ENCODE results near the gene PRDX6.
"Not testable (repeated sequence)": the region's sequence is repeated elsewhere in the genome, so short reads cannot be mapped to it uniquely, and the experiment has no call there.

- TF ChIP-seq, protein P1, sequence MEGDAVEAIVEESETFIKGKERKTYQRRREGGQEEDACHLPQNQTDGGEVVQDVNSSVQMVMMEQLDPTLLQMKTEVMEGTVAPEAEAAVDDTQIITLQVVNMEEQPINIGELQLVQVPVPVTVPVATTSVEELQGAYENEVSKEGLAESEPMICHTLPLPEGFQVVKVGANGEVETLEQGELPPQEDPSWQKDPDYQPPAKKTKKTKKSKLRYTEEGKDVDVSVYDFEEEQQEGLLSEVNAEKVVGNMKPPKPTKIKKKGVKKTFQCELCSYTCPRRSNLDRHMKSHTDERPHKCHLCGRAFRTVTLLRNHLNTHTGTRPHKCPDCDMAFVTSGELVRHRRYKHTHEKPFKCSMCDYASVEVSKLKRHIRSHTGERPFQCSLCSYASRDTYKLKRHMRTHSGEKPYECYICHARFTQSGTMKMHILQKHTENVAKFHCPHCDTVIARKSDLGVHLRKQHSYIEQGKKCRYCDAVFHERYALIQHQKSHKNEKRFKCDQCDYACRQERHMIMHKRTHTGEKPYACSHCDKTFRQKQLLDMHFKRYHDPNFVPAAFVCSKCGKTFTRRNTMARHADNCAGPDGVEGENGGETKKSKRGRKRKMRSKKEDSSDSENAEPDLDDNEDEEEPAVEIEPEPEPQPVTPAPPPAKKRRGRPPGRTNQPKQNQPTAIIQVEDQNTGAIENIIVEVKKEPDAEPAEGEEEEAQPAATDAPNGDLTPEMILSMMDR (IDR thresholded peaks at IDR 0.05) = not testable (repeated sequence)
- not testable (repeated sequence) for TF ChIP-seq EP300, POLR2A, POLR2AphosphoS5 (IDR thresholded peaks at IDR 0.05)
Observed at GRCh38 chr1:173493125-173493524, 16.0 kb downstream of the PRDX6 start.

All from upper lobe of left lung (tissue), 4 donors.